GM12874 (cell line): ENCODE results near the gene UPB1.

Source experiments
- CTCF ChIP-seq: IDR thresholded peaks from 2 replicates; pipeline ENCODE4 v1.5.1; 2011; ENCODE audit warnings: low read depth, mild to moderate bottlenecking, control low read depth, low read length, moderate library complexity; ENCODE audit not compliant: insufficient read depth

The UPB1 gene

GRCh38 chr22:24500277-24500820 is 5.2 kb downstream of the UPB1 start:
- no peak for TF ChIP-seq CTCF

GRCh38 chr22:24501301-24502005 is 6.3 kb downstream of the UPB1 start:
- no peak for TF ChIP-seq CTCF

GRCh38 chr22:24502034-24502433 is 6.9 kb downstream of the UPB1 start:
- no peak for TF ChIP-seq CTCF

- TF ChIP-seq CTCF, result no peak
These were observed 7.4 kb downstream of the UPB1 start for GRCh38 chr22:24502541-24502940.

GRCh38 chr22:24503137-24503842 is 8.2 kb downstream of the UPB1 start:
- TF ChIP-seq CTCF, result peak; percentile 72

GRCh38 chr22:24503843-24504338 is 8.8 kb downstream of the UPB1 start:
- no peak for TF ChIP-seq CTCF

GRCh38 chr22:24504540-24504939 is 9.4 kb downstream of the UPB1 start:
- no peak for TF ChIP-seq CTCF
